ENCODE data around the gene UBE2E2. TPM values are rescaled to one million over a fixed set of nuclear protein-coding genes. Genes with fewer than 3 reads are reported as not detected.

UBE2E2 gene
- total and polyA plus RNA-seq, 4 donors = 23.8 to 56.5 (median 32.9) TPM

DNA sequence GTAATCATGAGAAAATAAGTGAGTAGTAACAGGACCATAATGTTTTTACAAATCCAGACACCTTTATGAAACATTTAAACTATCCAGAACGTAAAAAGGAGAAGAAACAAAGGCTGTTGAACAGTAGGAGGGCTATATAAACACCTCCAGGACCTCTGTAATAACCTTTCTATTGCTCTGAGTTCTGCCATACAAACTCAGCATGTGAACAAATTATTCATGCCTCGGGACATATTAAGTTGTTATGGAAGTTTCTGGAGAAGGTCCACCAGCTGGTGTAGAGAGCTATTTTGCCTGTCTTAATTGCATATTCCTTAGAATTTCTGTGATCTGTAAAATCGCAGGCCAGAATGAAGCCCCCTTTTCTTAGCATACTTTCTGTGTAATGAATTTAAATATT, 256.3 kb downstream of the UBE2E2 start:
- no peaks in the 10 kb centered on the region for H3K36me3 ChIP-seq (ENCODE audit: control insufficient read depth in 1 of 2, insufficient read depth in 2 of 2, low read length in 1 of 2)
- intact Hi-C loops (cut with DNase I) = no loop called here
- H3K9me3 ChIP-seq (ENCODE audit: control insufficient read depth, low read length) = no peaks in the 10 kb centered on the region
- H3K4me1 ChIP-seq (ENCODE audit: control insufficient read depth in 1 of 2, insufficient read depth in 2 of 2, low read length in 2 of 2) = peaks cover under 1 to 2% of the 10 kb centered on the region in 2 donors
- DNase-seq (no peak), ATAC-seq (ENCODE audit: low FRiP score) (no peak)
- H3K27me3 ChIP-seq (ENCODE audit: control insufficient read depth in 1 of 2, insufficient read depth in 2 of 2, low read length in 1 of 2) = no peaks in the 10 kb centered on the region
- no peak overlapping the region for H3K27ac ChIP-seq (ENCODE audit: low read depth in 1 of 2, low read length in 2 of 2)
- 61 to 68% methylated on average over 3 of the region's 3 CpGs for WGBS, 2 donors
- no peak overlapping the region for H3K4me3 ChIP-seq (ENCODE audit: low read length in 2 of 2)

DNA sequence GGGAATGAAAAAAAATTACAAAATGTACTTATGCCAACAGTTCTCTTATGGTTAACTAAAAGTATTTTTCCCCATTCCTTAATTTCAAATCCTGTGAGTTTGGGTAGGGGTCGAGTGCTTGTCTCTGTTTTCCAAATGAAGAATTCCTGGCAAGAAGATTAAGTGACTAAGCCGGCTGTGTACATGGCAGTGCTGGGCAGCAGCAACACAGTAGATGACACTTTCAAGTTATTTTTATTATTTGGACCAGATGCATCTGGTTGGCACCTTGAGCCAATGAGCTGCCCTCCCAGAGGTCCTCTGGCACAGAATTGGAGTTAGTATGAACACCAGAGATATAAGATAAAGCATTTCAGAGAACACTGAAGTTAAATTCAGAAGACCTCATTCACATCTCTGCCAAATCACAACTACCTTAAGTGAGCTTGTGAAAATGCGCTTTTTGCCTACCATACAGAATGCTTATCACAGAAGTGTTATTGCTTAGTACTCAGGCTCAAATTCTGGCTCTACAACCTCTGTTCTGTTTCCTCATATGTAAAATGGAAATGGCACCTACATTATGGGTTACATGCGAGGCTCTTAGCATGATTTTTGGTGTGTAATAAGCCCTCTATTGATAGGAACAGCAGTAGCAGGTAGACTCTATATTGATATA, 256.9 kb downstream of the UBE2E2 start:
- ATAC-seq (ENCODE audit: low FRiP score) (no peak), DNase-seq (no peak)
- Histone ChIP-seq H3K36me3 (ENCODE audit: control insufficient read depth in 1 of 2, insufficient read depth in 2 of 2, low read length in 1 of 2) (no peaks in the 10 kb centered on the region), H3K27me3 (ENCODE audit: control insufficient read depth in 1 of 2, insufficient read depth in 2 of 2, low read length in 1 of 2) (no peaks in the 10 kb centered on the region), H3K4me3 (ENCODE audit: low read length in 2 of 2) (no peak overlapping the region), H3K4me1 (ENCODE audit: control insufficient read depth in 1 of 2, insufficient read depth in 2 of 2, low read length in 2 of 2) (peaks cover 0 to 2% of the 10 kb centered on the region in 2 donors), H3K27ac (ENCODE audit: low read depth in 1 of 2, low read length in 2 of 2) (no peak overlapping the region), H3K9me3 (ENCODE audit: control insufficient read depth, low read length) (no peaks in the 10 kb centered on the region)
- 48 to 52% methylated on average over 4 of the region's 4 CpGs for WGBS, 2 donors
- intact Hi-C loops (cut with DNase I) = no loop called here

DNA sequence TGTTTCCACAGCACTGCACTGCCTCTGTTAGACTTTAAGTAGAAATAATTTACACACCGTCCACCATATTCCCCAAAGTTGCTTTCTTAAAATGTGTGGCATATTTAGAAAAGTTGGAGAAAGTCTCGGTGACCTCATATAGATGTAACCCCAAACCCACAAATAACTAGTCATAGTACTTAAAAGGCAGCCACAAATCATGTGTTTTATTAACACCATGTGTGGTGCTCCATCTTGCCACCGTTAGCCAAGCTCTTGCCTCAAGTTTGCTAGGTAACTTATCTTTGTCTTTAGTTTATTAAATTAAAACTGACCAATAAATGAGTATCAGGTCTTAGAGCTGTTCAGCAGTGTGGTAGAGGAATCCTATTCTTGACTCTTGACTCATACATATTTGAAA, 257.9 kb downstream of the UBE2E2 start:
- 91 to 94% methylated on average over 3 of the region's 3 CpGs for WGBS, 2 donors
- no peak for DNase-seq
- no peak for ATAC-seq (ENCODE audit: low FRiP score)

DNA sequence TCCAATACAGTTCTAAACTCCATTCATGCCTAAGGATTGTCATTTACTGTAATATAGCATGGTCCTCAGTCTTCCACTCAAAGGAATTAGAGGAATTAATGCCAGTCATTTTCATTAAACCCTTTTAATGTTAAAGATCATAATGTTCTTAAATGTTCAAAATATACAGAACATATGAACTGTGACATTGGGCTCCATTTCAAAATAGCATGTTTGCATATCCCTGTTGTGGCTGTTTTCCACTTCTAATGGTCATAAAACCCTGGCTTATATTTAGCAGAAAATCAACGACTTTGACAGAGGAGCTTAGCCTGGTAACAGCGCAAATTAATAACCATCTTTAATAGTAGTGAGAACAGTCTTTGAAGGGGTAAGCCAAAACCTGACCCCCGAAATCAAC, 260.7 kb downstream of the UBE2E2 start:
- H3K27ac ChIP-seq (ENCODE audit: low read depth in 1 of 2, low read length in 2 of 2) = no peak overlapping the region
- H3K36me3 ChIP-seq (ENCODE audit: control insufficient read depth in 1 of 2, insufficient read depth in 2 of 2, low read length in 1 of 2) = no peaks in the 10 kb centered on the region
- 89 to 91% methylated on average over 3 of the region's 3 CpGs for WGBS, 2 donors
- peaks cover under 1 to 2% of the 10 kb centered on the region in 2 donors for H3K4me1 ChIP-seq (ENCODE audit: control insufficient read depth in 1 of 2, insufficient read depth in 2 of 2, low read length in 2 of 2)
- intact Hi-C loops (cut with DNase I) = no loop called here
- no peaks in the 10 kb centered on the region for H3K9me3 ChIP-seq (ENCODE audit: control insufficient read depth, low read length)
- no peak overlapping the region for H3K4me3 ChIP-seq (ENCODE audit: low read length in 2 of 2)
- H3K27me3 ChIP-seq (ENCODE audit: control insufficient read depth in 1 of 2, insufficient read depth in 2 of 2, low read length in 1 of 2) = no peaks in the 10 kb centered on the region
- no peak for DNase-seq
- no peak for ATAC-seq (ENCODE audit: low FRiP score)

More for the DNA sequence above, 257.9 kb downstream of the UBE2E2 start:
- Histone ChIP-seq H3K36me3 (ENCODE audit: control insufficient read depth in 1 of 2, insufficient read depth in 2 of 2, low read length in 1 of 2) (no peaks in the 10 kb centered on the region), H3K4me1 (ENCODE audit: control insufficient read depth in 1 of 2, insufficient read depth in 2 of 2, low read length in 2 of 2) (peaks cover 0 to 2% of the 10 kb centered on the region in 2 donors), H3K27me3 (ENCODE audit: control insufficient read depth in 1 of 2, insufficient read depth in 2 of 2, low read length in 1 of 2) (no peaks in the 10 kb centered on the region), H3K4me3 (ENCODE audit: low read length in 2 of 2) (no peak overlapping the region), H3K27ac (ENCODE audit: low read depth in 1 of 2, low read length in 2 of 2) (no peak overlapping the region), H3K9me3 (ENCODE audit: control insufficient read depth, low read length) (no peaks in the 10 kb centered on the region)
- intact Hi-C loops (cut with DNase I) = no loop called here

DNA sequence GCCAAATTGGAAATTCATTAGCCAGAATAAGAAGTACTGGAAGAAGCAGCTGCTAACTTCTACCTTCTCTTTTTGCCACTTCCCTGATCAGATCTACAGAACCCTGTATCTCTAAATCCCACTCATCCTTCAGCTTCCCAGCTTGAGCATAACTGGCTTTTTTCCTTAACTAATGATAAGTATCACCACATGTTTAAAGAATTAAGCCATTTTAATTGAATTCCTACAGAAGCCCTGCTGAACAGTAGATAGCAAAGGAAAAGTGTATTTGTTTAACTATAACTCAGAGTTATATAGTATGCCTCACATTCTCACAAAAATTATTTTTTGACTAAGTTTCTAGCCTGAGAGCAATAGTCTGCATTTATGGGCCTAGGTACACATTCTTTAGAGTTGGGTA, 262.4 kb downstream of the UBE2E2 start:
- no peaks in the 10 kb centered on the region for H3K36me3 ChIP-seq (ENCODE audit: control insufficient read depth in 1 of 2, insufficient read depth in 2 of 2, low read length in 1 of 2)
- no peak for DNase-seq
- no peaks in the 10 kb centered on the region for H3K27me3 ChIP-seq (ENCODE audit: control insufficient read depth in 1 of 2, insufficient read depth in 2 of 2, low read length in 1 of 2)
- no peak overlapping the region for H3K27ac ChIP-seq (ENCODE audit: low read depth in 1 of 2, low read length in 2 of 2)
- H3K9me3 ChIP-seq (ENCODE audit: control insufficient read depth, low read length) = no peaks in the 10 kb centered on the region
- H3K4me1 ChIP-seq (ENCODE audit: control insufficient read depth in 1 of 2, insufficient read depth in 2 of 2, low read length in 2 of 2) = peaks cover 2% of the 10 kb centered on the region in 2 donors
- intact Hi-C loops (cut with DNase I) = no loop called here
- ATAC-seq (ENCODE audit: low FRiP score) = no peak
- no peak overlapping the region for H3K4me3 ChIP-seq (ENCODE audit: low read length in 2 of 2)

DNA sequence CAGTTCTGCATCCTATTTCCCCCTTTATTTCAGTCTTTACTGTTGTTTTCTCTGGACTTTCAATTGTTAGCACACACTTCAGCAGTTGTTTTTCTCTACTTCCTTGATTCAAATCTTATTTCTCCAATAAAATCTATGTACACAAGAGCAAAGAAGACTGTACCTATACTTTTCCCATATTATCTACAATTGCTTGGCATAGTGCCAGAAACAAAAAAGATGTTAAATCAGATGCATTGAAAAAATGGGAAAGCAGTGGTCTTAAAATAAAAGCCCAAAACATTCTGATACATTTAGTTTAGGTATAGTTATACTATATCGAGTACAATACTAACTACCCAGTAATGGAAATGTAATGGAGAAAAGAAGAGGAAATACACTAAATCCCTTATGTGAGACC, 265.1 kb downstream of the UBE2E2 start:
- ATAC-seq (ENCODE audit: low FRiP score) (no peak), DNase-seq (no peak)
- intact Hi-C loops (cut with DNase I) = no loop called here
- no peaks in the 10 kb centered on the region for H3K9me3 ChIP-seq (ENCODE audit: control insufficient read depth, low read length)
- 95 to 100% methylated on average over 1 of the region's 1 CpG for WGBS, 2 donors
- H3K36me3 ChIP-seq (ENCODE audit: control insufficient read depth in 1 of 2, insufficient read depth in 2 of 2, low read length in 1 of 2) = no peaks in the 10 kb centered on the region
- no peak overlapping the region for H3K27ac ChIP-seq (ENCODE audit: low read depth in 1 of 2, low read length in 2 of 2)
- no peaks in the 10 kb centered on the region for H3K27me3 ChIP-seq (ENCODE audit: control insufficient read depth in 1 of 2, insufficient read depth in 2 of 2, low read length in 1 of 2)
- H3K4me1 ChIP-seq (ENCODE audit: control insufficient read depth in 1 of 2, insufficient read depth in 2 of 2, low read length in 2 of 2) = peaks cover 0 to 2% of the 10 kb centered on the region in 2 donors
- H3K4me3 ChIP-seq (ENCODE audit: low read length in 2 of 2) = no peak overlapping the region

DNA sequence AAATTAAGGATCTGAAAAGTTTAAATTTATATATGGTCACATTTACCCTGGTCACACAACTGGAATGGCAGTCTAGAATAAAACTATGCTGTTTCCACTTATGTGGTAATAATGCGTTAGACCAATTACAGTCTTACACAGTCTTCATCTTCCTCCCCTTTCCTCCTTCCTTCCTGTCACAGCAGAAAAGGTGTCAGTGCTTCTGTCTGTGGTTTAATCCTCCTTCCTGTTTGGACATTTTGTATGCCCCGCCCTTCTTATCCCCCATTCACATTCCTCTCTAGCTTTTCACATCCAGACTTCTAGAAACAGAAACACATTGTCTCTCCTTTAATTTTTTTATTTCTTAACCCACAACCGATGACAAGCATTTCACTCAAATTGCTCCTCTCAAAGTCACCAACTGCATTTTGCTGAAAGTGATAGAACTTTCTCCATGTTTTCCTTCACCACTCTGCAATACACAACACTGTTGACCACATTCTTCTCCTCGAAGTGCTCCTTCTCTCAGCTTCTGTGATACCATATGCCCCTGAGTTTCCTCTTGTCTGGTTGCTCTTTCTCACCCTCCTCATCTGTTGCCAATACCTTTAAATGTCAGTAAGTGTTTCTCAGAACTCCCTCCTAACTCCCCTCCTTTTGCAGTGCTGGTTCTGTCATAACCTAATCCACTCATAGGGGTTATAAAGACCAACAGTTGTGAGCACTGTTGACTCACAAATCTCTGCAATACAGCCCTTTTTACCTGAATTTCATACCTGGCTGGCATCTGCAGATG, 271.6 kb downstream of the UBE2E2 start:
- Histone ChIP-seq H3K27ac (ENCODE audit: low read depth in 1 of 2, low read length in 2 of 2) (no peak overlapping the region), H3K4me3 (ENCODE audit: low read length in 2 of 2) (no peak overlapping the region), H3K36me3 (ENCODE audit: control insufficient read depth in 1 of 2, insufficient read depth in 2 of 2, low read length in 1 of 2) (no peaks in the 10 kb centered on the region), H3K27me3 (ENCODE audit: control insufficient read depth in 1 of 2, insufficient read depth in 2 of 2, low read length in 1 of 2) (no peaks in the 10 kb centered on the region), H3K4me1 (ENCODE audit: control insufficient read depth in 1 of 2, insufficient read depth in 2 of 2, low read length in 2 of 2) (no peaks in the 10 kb centered on the region), H3K9me3 (ENCODE audit: control insufficient read depth, low read length) (no peaks in the 10 kb centered on the region)
- ATAC-seq (ENCODE audit: low FRiP score) (no peak), DNase-seq (no peak)
- WGBS, 2 donors = 88 to 93% methylated on average over 4 of the region's 4 CpGs
- intact Hi-C loops (cut with DNase I) = no loop called here

DNA sequence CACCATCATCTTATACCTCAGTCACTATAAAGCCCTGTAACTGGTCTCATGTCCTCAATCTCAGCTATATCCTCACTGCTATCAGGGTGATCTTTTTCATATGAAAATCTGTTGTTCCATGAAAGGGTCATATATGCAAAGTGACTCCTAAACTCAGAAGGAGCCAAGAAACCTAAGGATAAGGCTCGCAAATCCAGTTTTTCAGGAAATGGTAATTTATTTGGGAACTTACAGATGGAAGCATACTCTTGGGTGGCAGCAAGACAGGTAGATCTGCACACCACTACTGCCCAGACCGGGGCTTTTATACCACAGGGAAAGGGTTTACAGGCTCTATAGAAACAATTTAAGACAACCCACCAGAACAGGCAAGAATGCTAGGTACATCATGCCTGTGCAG, 272.3 kb downstream of the UBE2E2 start:
- intact Hi-C loops (cut with DNase I) = no loop called here
- no peaks in the 10 kb centered on the region for H3K4me1 ChIP-seq (ENCODE audit: control insufficient read depth in 1 of 2, insufficient read depth in 2 of 2, low read length in 2 of 2)
- H3K27me3 ChIP-seq (ENCODE audit: control insufficient read depth in 1 of 2, insufficient read depth in 2 of 2, low read length in 1 of 2) = no peaks in the 10 kb centered on the region
- 95 to 96% methylated on average over 2 of the region's 2 CpGs for WGBS, 2 donors
- H3K36me3 ChIP-seq (ENCODE audit: control insufficient read depth in 1 of 2, insufficient read depth in 2 of 2, low read length in 1 of 2) = no peaks in the 10 kb centered on the region
- DNase-seq (no peak), ATAC-seq (ENCODE audit: low FRiP score) (no peak)
- H3K27ac ChIP-seq (ENCODE audit: low read depth in 1 of 2, low read length in 2 of 2) = no peak overlapping the region
- H3K4me3 ChIP-seq (ENCODE audit: low read length in 2 of 2) = no peak overlapping the region
- no peaks in the 10 kb centered on the region for H3K9me3 ChIP-seq (ENCODE audit: control insufficient read depth, low read length)

DNA sequence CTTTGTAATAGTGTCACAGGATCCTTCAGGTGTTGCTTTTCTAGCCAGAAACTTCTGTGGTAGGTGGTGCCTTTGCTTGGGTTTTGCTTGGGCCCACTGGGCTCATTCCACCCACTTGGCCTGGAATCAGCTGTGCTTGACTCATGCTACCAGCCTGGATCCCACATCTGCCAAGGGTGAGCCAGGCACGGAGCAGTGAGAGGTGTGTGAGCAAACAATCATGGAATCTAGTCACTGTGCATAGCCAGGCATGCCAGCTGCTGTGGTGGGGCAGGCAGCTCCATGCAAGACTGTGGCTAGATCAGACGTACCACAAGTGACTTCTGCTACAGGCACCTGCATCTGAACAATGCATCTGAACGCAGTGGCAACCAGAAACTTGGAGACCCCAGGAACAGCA, 275.9 kb downstream of the UBE2E2 start:
- Histone ChIP-seq H3K27me3 (ENCODE audit: control insufficient read depth in 1 of 2, insufficient read depth in 2 of 2, low read length in 1 of 2) (no peaks in the 10 kb centered on the region), H3K27ac (ENCODE audit: low read depth in 1 of 2, low read length in 2 of 2) (no peak overlapping the region), H3K4me1 (ENCODE audit: control insufficient read depth in 1 of 2, insufficient read depth in 2 of 2, low read length in 2 of 2) (peaks cover 0 to 2% of the 10 kb centered on the region in 2 donors), H3K9me3 (ENCODE audit: control insufficient read depth, low read length) (no peaks in the 10 kb centered on the region), H3K4me3 (ENCODE audit: low read length in 2 of 2) (no peak overlapping the region), H3K36me3 (ENCODE audit: control insufficient read depth in 1 of 2, insufficient read depth in 2 of 2, low read length in 1 of 2) (no peaks in the 10 kb centered on the region)
- intact Hi-C loops (cut with DNase I) = no loop called here
- DNase-seq (no peak), ATAC-seq (ENCODE audit: low FRiP score) (no peak)
- WGBS, 2 donors = 64 to 69% methylated on average over 3 of the region's 3 CpGs
